Epithelial cell of prostate (primary cell): ENCODE measurements around the gene TSPAN16.
A peak's percentile ranks its signal among the peaks of the same experiment; 100 is the strongest.

ENCODE experiments used
- DNase-seq: peaks from one replicate; pipeline ENCODE4 v3.0.0-alpha.2; 2011; ENCODE audit warnings: low read depth, low spot score
- H3K27ac ChIP-seq: fragments of 450-650 bp; 2 replicates; pipeline ENCODE4 v1.5.1; 2017; ENCODE audit warnings: mild to moderate bottlenecking

The TSPAN16 gene, protein sequence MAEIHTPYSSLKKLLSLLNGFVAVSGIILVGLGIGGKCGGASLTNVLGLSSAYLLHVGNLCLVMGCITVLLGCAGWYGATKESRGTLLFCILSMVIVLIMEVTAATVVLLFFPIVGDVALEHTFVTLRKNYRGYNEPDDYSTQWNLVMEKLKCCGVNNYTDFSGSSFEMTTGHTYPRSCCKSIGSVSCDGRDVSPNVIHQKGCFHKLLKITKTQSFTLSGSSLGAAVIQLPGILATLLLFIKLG

DNA sequence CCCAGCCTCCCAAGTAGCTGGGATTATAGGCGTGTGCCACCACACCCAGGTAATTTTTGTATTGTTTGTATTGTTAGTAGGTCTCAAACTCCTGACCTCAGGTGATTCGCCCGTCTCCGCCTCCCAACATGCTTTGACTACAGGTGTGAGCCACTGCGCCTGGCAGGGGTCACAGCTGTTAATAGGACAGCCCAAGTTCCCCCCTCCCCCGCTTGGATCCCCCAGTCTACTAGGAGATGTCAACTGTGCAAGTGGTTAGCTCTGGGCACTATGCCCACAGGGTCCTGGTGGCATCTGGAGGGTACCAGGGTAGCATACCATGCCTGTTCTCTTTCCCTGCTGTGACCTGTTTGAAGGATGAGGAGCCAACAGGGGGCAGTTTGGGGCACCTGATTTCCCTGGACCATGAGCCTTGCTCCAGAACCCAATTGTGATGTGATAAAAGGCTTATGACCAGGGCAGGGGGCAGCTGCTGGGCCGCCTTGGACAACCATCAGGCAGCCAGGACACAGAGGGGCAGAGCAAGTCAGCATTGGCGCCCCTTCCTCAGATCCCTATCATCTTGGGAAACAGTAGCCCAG, at the start of gene TSPAN16:
TSS of gene TSPAN16 (plus strand) at position 496 of the 581 bp plus-strand sequence. CDS start 138 bp downstream, outside the sequence.
- no peak within 1 kb of the TSS for H3K27ac ChIP-seq
- DNase-seq, result no peak

DNA sequence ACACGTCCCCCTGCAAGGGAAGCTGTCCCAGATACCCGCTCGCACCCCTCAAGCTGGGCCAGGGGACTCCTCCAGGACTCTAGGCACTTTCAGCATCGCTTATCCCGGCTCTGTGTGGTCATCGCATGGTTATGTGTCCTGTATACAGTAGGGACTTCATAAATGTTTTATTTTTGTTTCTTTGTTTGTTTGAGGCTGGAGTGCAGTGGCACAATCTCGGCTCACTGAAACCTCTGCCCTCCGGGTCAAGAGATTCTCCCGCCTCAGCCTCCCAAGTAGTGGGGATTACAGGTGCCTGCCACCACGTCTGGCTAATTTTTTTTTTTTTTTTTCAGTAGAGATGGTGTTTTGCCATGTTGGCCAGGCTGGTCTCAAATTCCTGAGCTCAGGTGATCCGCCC, 49.0 kb upstream of the TSPAN16 start:
- H3K27ac ChIP-seq, result no peak overlapping the region
- no peak for DNase-seq

DNA sequence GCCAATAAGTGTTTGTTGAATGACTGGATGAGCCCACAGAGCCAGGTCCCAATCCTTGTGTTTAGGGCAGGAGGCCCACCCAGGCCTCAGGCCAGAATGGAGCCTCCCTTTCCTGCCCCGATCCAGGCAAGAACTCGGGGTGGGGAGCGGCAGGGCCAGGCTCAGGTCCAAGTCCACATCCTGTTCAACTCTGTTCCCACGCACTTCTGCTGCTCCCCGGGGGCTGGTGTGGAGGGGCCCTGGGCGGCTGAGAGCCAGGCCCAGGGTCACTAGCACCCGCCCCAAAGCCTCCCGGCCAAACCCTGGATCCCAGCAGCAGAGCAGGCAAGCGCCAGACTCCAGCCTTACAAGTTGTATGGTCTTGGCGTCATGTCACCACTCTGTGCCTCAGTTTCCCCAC, 48.6 kb upstream of the TSPAN16 start:
- no peak overlapping the region for H3K27ac ChIP-seq
- no peak for DNase-seq

DNA sequence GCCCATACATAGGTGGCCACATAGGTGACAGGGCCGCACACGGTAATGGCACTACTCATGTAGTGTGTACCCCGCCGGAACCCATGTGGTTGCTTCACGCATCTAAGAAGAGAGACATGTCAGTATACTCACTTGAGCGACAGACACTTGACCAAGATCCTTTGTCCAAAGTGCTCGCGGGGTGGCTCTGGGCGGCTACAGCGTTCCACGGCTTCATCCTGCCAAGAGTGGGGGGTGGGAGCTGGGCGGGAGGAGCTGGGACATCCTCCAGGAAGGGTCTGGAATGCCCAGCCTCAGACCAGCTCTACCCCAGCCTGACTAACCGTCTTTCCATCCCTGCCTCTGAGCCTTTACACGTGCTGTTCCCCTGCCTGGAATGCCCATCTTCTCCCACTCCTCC, 48.0 kb upstream of the TSPAN16 start:
- DNase-seq, result no peak
- no peak overlapping the region for H3K27ac ChIP-seq

DNA sequence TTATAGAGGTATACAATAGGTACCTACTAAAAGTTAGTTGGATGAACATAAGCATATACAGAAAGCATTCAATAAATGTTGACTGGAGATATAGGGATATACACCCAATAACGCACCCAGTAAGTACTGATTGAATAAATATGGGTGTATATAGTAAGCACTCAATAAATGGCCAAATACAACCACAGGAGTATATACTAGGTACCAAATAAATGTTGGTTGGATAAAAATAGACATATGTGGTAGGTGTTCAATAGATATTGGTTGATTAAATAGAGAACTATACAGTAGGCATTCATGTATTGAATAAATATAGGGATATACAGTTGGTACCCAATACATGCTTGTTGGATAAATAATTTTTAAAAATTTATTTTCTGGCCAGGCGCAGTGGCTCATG, 47.1 kb upstream of the TSPAN16 start:
- DNase-seq, result no peak
- H3K27ac ChIP-seq, result no peak overlapping the region

DNA sequence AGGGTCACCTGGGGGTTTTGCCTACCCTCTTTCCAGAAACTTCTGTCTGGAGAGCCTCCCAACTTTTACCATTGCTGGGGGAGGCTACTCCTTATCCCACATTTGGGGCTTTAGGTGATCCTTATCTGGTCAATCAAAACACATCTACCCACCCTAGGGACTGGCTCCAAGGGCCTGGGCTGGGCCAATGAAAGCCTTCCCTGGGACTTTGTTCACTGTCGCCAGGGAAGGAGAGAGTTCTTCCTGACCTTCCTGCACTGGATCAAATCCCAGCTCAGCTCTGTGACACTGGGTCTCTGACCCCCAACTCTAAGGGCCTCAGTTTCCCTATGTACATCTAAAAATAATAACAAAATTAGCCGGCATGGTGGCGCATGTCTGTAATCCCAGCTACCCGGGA, 44.7 kb upstream of the TSPAN16 start:
- H3K27ac ChIP-seq, result no peak overlapping the region
- DNase-seq, result no peak

DNA sequence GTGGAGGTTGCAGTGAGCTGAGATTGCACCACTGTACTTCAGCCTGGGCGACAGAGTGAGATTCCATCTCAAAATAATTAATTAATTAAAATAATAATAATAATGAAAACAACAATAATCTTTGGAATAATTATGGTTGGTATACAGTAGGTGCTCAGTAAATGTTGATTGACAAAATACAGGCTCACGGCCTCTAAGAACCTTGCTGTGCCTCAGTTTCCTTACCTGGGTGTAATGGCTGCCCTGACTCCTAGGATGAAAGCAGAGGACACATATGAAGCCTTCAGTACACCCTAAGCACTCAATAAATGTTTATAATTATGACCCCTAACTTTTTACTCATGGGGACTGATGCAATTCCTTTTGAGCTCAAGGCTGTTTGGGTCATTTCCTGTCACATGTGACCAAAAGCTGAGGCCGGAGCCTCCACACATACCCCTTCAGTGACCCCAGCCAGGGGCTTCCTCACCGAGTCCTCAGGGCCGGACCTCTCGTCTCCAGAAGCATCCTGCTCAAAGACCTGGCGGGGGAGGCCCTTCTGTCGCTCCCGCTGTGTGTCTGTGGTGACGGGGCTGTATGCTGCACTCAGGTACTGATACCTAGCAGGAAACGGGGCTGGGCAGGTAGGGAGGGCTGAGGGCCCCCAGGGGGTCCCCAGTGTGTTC, 44.2 kb upstream of the TSPAN16 start:
- H3K27ac ChIP-seq, result no peak overlapping the region
- no peak for DNase-seq

DNA sequence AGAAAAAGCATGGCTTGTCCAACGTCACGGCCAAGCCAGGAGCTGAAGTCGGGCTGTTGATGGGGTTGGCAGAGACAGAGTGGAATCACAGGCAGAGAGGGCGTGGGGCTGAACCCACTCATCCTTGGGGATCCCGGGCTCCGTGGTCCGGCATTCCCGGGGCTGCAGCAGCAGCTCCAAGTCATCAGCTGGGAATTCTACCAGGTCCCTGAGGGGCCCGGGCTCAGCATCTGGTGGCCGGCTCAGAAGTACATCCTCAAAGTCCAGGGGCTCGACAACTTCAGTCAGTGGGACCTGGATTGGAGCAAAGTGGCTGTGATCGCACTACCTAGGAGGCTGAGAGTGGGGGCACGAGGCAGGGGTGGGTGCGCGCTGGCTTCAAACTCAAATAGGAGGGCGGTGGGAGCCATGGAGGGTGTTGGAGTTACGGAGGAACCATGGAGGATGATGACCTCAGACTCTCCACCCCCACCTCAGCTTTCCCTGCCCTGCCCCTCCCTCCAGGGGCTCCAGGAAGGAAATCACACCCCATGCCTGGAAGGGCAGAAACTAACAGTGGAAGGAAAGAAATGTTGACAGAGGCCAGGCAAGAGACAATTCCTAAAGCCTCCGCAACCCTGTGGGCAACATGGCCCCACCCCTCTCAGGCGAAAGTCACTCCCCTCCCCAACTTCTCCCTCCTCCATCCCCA, 43.1 kb upstream of the TSPAN16 start:
- no peak overlapping the region for H3K27ac ChIP-seq
- no peak for DNase-seq

DNA sequence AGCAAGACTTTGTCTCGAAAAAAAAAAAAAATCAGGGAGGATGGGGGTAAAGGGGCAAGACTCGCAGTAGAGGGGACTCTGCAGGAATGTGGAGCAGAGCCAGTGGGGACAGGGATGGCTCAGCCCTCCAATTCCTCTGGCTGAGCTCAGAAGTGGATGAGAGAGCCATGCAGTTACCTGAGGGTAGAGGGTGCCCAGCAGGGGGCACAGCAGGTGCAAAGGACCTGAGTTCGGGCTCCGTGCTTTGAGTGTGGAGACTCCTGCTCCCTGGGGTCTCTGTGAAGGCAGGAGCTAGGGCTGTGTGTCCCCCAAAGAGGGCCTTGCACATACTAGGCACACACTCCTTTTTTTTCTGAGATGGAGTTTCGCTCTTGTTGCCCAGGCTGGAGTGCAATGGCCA, 41.3 kb upstream of the TSPAN16 start:
- no peak for DNase-seq
- H3K27ac ChIP-seq, result no peak overlapping the region

DNA sequence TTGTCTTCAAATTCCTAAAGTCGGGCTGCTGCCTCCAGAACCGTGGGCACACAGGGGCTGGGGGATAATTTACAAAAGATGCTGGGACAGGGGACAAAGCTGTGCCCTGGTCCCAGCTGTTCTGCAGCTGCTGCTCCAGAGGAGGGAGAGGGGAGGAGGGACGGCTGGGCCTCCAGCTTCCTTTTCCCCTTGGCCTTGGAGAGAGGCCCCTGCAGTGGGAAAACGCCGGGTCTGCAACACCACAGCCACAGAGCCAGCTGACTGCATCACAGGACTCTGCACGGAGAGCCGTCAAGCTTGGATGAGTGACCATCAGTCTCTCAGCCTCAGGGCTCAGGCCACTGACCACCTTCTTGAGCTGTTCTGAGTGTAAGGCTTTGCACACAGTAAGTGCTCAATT, 39.8 kb upstream of the TSPAN16 start:
- no peak overlapping the region for H3K27ac ChIP-seq
- DNase-seq, result no peak

DNA sequence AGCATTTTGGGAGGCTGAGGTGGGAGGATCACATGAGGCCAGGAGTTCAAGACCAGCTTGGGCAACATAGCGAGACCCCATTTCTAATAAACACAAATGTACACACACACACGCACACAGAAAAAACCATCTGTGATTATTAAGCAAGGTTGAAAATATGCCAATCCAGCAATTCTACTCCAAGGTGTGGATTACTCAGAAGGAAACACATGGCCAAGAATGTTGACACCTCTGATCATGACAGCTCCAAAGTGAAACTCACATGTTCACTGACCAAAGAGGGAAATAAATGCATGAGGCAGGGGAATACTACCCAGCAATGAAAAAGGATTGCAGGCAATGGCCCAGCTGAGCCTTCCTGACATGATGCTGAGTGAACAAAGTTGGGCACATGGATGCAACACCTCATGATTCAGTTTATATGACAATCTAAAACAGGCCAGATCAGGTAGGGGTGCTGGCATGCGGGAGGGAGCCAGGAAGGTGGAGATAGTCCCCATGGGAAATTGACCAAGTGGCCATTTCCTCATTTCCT, 38.0 kb upstream of the TSPAN16 start:
- no peak overlapping the region for H3K27ac ChIP-seq
- DNase-seq, result no peak

DNA sequence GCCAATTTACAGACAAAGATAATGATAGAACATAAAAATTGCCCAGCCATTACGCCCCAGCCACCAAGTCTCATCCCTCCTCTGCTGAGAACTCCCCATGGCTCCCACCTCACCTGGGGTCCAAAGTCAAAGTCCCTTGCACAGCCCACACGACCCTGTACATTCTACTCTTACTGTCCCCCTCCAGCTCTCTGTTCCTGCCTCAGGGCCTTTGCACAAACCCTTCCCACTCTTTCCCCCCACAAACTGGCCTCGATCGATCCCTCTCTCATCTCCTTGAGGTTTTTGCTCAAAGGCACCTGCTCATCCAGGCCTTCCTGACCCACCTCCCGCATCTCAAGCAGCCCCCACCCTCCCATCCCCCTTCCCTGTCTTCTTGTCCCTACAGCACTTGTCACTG, 35.0 kb upstream of the TSPAN16 start:
- no peak overlapping the region for H3K27ac ChIP-seq
- DNase-seq, result no peak

DNA sequence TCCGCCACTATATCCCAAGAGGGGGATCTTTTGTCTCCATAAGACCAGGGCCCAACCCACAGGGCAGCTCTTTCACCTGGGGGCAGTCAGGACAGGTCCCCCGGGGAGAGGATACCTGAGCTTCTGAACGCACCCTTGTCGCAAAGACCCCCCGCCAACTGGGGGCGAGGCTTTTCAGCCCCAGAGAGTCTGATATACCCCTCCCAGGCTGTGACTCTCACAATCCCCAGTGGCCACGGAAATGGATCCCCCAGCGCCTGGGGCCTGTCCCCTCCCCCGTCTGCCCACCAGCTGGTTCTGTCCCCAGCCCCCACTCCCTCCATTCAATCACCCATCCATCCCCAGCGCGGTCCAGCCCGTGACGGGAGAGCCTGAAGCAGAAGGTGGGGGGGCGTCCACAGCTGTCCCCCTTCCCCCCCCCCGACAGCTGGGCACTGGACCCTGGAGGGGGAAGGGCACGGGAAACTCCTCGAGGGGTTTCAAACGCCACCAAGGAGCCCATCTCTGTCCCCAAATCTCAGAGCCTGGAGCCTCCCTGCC, 34.5 kb upstream of the TSPAN16 start:
- no peak overlapping the region for H3K27ac ChIP-seq
- no peak for DNase-seq

DNA sequence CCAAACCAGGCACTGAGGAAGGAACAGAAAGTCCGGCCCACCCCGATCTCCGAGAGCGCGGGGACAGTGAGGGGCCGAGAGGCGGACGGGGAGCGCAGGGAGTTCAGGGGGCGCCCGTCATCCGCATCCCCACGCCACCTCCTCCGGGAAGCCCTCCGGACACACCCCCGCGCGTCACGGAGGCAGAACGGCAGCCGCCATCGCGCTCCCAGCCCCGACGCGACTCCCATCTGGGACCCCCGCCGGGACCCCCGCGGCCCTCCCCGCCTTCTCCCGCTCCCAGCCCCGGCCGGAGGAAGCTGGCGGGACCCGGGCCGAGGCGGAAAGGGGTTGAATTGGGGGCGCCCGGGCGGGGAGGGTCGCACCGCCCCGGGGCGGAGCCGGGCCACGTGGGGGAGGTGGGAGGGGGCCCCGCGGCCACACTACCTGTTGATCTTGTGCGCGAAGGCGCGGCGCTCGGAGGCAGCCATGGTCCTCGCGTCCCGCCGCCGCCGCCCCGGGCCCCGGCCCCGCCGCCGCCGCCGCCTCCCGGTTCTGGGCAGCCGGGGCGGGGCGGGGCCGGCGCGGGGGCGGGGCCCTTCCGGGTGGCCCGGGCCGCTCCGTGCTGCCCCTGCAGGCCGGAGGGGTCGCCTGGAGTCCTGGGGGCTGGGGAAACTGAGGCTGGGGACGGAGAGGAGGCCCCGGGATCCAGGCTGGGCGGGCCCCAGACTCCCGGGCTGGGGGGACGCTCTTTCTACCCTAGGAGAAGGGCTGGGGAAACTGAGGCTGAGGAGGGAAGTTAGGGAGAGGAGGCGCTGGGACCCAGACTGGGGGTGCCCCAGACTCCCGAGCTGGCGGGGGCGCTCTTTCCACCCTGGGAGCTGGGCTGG, 33.8 kb upstream of the TSPAN16 start, which contains the start of gene DOCK6:
TSS of gene DOCK6 (minus strand) at position 554 of the 869 bp plus-strand sequence. CDS start at position 470, 84 bp downstream.
- peak within 1 kb of the TSS; percentile 45 for H3K27ac ChIP-seq
- DNase-seq, result no peak

DNA sequence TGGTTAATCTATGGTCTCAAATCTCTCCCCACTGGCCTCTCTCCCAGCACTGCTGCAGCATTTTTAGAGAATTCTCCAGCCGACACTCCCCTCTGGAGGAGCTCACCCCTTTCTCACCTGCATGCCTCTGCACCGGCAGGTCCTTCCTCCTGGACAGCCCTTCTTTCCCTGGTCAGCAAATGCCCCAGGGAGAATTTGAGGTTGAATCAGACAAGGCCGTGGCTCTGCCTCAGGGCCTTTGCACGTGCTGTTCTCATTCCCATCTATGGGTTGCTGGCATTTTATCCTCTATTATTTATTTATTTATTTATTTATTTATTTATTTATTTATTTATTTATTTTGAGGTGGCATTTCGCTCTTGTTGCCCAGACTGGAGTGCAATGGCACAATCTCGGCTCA, 32.2 kb upstream of the TSPAN16 start:
- H3K27ac ChIP-seq, result no peak overlapping the region
- no peak for DNase-seq

DNA sequence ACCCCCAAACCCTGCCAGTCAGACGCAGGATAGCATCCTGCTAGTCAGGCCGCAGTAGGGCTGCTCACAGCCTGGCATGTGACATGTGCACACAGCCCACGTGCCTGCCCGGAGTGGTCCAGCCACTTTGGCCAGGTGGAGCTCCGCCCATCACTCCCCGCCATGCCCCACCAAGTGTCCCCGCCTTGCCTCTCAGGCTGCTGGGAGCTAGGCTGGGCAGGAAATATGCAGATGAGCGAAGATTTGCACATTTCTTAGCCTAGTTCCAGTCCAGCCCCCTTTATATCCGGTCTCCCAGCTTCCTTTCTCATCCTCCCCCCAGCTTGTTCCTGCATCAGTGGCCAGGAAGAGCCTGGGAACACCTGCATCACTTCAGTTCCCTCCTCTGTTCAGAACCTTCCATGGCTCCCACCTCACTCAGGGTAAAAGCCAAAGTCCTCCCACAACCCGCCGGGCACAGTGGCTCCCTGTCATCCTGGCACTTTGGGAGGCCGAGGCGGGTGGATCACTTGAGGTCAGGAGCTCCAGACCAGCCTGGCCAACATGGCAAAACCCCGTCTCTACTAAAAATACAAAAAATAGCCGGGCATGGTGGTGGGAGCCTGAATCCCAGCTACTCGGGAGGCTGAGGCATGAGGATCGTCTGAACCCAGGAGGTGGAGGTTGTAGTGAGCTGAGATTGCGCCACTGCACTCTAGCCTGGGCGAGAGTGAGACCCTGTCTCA, 31.3 kb upstream of the TSPAN16 start:
- no peak for DNase-seq
- peak overlapping the region; percentile 71 for H3K27ac ChIP-seq

DNA sequence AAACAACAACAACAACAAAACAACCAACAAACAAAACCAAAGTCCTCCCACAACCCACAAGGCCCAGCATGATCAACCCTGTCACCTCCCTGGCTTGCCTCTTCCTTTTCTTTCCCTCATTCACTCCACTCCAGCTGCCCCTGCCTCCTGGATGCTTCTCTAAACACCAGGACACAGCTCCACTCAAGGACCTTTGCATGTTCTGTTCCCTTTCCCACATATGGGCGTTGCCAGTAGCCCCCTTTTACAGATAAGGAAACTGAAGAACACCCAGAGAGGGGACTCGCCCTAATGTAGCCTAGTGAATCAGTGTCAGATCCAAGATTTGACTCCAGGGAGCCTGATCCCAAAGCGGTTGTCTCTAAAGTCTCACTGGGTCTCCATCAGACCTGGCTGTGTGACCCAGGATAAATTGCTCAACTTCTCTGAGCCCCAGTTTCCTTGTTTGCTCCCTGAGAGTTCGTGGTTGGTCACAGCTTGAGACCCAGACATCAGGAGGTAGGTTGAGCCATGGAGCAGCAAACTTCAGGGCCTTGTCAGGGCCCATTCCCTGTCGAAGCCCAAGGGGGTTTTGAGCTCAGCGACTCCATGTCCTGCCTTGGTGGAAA, 30.7 kb upstream of the TSPAN16 start:
- no peak for DNase-seq
- H3K27ac ChIP-seq, result peak overlapping the region; percentile 71

DNA sequence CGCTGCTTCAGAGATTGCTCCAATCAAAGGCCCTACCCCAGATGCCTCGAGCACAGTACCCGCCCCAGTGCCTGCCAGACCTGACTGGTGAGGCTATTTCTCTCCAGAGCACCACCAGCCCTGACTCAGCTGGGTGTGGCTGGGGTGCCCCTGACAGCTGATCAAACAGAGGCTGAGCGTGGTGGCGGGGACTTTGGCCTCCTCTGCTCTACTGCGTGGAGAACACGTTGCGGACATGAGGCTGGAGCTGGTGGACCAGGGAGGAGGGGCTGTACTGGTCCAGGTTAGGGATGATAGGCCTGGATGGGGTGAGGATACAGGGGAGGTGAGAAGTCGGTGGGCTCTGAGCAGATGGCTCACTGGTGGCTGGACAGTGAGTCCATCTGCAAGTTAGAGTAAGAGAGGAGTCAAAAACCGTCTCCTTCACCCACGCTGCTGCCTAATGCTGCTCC, 30.1 kb upstream of the TSPAN16 start:
- peak overlapping the region; percentile 71 for H3K27ac ChIP-seq
- peak; percentile 74 for DNase-seq
